NCI-H2196 treated with DMSO at 0.1 percent for 48 hours (cell line): ENCODE data around the gene SLC44A3.

Source experiments
- DNase-seq: peaks from one replicate; lab custom pipeline; 2025; ENCODE audit not compliant: unreplicated experiment; lab: John Stamatoyannopoulos, UW

Gene SLC44A3

DNA sequence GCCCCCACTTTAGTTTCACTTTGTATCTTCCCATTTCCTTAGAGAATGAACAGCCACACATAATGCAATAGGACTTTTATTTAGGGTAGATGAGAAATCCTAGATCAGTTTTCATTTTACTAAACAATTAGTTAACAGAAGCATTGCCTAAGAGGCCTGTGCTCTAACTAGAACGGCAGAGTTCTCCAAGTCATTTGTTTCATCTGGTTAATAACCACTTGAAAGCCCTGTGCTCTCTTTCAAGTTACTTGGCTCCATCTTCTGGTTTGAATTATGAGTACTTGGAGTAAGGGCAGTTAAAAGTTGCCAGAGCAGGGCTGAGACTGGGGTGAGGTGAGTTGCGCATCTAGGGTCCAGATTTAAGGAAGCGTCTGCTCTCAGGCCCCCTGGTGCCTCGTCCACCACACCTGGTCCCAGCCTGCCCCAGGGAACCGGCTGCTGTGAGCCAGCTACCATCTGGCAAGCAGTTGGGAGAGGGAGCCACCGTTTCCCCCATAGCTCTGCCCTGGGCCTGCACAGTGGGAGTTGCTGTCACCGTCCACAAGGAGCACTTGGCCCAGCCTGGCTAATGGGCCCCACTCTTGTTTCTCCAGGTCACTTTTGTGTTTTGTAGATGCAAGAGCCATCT, 18.1 kb upstream of the SLC44A3 start:
- peak; percentile 27 for DNase-seq

- no peak for DNase-seq
These were observed 17.1 kb upstream of the SLC44A3 start for GRCh38 chr1:94803106-94803505.

GRCh38 chr1:94803517-94804441, 16.4 kb upstream of the SLC44A3 start:
- DNase-seq = no peak

DNA sequence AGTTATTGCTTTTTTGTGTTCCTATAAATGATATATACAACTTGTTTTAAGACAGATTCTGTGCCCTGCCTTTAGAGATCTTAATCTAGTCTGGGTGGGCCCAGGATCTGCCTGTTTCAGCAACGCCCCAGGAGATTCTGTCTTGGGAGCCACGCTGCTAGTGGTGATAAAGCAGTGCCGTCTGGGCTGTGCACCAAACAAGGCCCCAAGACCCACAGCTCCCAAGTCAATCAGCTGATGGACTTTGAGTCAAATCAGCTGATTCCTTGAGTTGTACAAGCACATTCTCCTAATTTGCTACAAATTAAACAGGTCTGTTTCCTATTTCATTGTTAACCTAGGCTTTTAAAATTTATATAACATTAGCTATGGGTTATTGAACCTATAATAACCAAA, 15.7 kb upstream of the SLC44A3 start:
- DNase-seq = no peak

GRCh38 chr1:94805912-94806311, 14.2 kb upstream of the SLC44A3 start:
- DNase-seq = peak; percentile 21

DNA sequence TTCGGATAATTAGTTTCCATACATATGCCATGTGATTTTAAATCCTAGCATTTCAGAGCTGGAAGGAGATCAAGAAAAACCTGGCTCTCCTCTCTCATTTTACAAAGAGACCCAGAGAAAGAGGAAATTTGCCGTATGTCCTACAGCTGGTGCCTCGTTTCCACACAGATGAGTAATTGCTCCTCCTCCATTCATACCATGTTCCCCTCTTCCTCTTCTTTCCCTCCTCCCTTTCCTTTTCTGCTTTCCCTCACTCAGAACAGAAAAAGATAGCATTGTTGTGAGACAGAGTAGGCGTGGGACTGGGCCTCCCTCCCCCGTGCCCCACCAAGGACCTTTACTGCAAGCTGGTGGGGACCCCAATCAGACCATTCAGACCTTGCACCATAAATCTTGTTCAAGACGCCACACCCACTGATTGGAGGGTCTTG, 13.7 kb upstream of the SLC44A3 start:
- no peak for DNase-seq

DNA sequence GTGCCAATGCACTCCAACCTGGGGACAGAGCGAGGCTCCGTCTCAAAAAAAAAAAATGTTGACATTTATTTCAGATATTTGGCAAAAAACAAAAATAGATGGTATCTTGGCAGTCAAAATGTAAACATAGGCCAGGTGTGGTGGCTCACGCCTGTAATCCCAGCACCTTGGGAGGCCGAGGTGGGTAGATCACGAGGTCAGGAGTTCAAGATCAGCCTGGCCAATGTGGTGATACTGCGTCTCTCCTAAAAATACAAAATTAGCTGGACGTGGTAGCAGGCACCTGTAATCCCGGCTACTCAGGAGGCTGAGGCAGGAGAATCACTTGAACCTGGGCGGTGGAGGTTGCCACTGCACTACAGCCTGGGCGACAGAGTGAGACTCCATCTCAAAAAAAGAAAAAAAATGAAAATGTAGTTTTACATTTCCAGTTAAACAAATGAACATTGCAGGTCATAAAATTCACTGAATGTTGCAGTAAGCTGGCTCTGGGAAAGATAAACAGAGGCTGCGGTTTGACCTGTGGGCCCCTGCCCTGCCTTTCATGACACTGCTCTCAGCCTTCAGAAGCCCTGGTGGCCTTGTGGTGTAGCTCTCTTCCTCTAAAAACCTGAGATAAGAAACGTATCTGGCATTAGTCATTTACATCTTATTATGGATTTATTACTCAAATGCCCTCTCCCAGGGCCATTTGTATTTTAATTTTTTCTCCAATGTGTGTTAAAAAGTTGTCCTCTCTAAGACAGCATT, 12.2 kb upstream of the SLC44A3 start:
- no peak for DNase-seq

DNA sequence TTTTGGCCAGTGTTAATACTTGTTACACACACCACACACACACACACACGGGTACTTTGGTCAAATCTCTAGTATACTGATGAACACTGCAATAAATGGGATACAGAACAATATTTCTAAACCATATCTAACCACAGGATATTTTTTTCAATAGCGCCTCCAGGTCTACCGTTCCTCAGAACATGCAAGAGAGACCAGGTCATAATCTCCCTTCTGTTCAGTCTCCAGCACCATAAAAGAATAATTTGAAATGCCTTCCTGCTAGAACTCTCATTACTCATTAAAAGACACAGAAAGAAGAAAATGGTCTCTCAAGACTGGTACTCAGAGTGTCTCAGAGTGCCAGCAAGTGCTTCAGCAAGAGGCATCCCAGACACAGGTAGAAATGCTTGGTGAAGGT, 11.5 kb upstream of the SLC44A3 start:
- DNase-seq = no peak

DNA sequence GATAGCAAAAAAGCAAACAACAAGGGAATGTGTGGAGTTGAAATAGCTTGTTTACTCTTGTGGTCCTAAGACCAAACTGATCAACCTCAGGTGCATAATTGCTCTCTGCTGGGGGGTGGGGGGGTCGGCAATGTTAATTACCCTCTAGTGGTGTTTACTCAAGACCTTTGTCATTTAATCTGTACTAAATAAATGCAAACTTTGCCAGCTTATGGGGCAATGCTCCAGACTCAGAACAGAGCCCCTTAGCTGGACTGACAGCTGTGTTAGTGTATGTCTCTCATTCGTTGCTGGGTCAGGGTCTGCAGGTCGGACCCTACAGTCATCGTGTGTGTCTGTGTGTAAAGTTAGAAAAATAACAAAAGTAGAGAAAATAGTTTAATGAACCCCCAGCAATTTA, 7.2 kb upstream of the SLC44A3 start:
- DNase-seq = no peak

- DNase-seq = no peak
These were observed 4.1 kb upstream of the SLC44A3 start for GRCh38 chr1:94816030-94816429.

GRCh38 chr1:94817712-94818111, 2.4 kb upstream of the SLC44A3 start:
- no peak for DNase-seq

DNA sequence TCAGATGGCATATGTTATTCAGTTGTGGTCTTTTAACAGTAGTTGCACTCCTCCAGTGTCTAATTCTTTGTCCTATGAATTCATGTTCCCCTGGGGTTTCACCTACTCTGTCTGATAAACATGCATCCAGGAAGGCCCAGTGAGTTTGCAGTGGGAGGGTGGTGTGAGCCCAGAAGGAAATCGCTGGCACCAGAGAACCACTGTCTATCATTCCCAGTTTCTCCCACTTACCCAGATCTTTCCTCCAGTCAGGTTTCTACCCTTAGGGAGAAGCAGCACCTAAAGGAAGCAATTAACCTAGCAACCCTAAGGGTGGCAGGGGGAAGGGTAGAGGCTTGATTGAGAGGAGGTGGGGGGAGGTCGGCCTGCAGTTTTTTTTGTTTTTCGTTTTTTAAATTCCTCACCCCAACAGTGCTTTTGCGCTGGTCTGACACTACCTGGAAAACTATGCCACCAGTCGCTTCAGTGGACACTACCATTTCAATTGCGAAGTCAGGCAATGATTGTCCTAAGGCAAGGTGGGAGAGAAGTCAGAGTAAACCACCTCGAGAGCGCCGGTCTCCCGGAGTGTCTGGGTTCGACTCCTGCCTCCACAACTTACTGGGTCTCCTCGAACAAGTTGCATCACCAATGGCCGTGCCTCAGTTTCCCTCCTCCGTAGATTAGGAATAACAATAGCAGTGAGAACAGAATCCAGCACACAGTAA, 766 bp upstream of the SLC44A3 start:
- no peak for DNase-seq

- no peak for DNase-seq
These were observed 779 bp downstream of the SLC44A3 start for GRCh38 chr1:94820936-94821335.

- DNase-seq = no peak
These were observed 1.6 kb downstream of the SLC44A3 start for GRCh38 chr1:94821636-94822305.

GRCh38 chr1:94823116-94823515, 3.0 kb downstream of the SLC44A3 start:
- DNase-seq = no peak

GRCh38 chr1:94825936-94826335, 5.8 kb downstream of the SLC44A3 start:
- DNase-seq = no peak

GRCh38 chr1:94827434-94827833, 7.3 kb downstream of the SLC44A3 start:
- no peak for DNase-seq

DNA sequence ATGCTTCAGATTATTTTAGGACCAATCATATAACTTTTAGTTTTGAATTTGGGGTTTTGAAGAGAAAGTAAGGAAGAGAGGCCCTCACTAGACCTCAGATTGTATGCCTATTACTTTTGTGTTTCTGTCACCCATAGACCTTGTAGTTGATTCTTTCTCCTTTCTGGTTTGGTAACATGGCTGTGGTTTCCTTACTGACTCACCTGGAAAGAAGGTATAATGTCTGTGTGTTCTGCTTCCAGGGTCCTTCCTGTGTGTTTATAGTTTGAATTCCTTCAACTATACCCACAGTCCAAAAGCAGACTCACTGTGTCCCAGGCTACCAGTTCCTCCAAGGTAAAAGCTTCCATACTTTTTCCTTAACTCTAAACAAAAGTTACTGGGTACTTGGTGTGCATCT, 8.1 kb downstream of the SLC44A3 start:
- no peak for DNase-seq

DNA sequence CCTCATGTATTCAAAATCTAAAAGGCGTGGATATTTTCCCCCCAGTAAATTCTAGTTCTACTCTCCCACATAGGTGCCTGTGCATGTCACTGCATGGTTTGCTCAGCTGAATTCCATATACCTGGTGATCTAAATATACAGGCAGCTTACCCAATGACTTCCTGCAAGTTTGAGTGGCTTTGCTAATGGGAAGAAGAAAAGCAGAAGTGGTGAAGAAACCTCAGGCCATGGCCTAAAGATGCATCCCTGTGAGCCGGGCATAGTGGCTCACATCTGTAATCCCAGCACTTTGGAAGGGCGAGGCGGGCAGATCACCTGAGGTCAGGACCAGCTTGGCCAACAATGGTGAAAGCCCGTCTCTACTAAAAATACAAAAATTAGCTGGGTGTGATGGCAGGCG, 11.5 kb downstream of the SLC44A3 start:
- DNase-seq = no peak

GRCh38 chr1:94832446-94832845, 12.3 kb downstream of the SLC44A3 start:
- DNase-seq = no peak
